HG03520 (cell line): ENCODE results near the gene LRP6.
"Not testable (repeated sequence)": the region's sequence is repeated elsewhere in the genome, so short reads cannot be mapped to it uniquely, and the experiment has no call there.

ENCODE experiments used
- ATAC-seq: cut with Tn5 transposase; IDR thresholded peaks from one replicate; pipeline ENCODE4 v1.9.1; 2021; ENCODE audit warnings: mild to moderate bottlenecking, moderate library complexity; ENCODE audit not compliant: unreplicated experiment

The LRP6 gene

DNA sequence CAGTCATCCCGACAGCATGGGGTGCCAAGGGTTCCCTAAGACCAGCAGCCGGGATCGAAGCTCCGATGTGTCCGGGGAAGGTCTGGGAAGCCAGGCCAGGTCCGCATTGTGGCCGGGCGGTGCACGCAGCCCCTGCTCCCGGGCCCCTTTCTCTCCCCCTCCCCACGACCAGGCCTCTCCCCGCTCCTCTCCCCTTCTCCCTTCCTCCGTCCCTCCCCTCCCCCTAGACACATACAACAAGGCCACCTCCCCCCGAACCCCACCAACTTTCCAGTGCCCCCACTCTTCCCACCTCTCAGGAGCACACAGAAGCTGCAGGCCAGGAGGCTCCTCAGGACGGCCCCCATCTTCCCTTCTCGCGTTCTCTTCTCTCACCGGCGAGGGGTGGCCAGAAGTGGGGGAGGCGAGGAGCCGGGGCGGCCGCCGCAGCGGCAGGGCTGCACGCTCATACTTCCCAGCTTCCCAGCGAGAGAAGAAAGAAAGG is 413 bp downstream of the LRP6 start:
- no peak for ATAC-seq

DNA sequence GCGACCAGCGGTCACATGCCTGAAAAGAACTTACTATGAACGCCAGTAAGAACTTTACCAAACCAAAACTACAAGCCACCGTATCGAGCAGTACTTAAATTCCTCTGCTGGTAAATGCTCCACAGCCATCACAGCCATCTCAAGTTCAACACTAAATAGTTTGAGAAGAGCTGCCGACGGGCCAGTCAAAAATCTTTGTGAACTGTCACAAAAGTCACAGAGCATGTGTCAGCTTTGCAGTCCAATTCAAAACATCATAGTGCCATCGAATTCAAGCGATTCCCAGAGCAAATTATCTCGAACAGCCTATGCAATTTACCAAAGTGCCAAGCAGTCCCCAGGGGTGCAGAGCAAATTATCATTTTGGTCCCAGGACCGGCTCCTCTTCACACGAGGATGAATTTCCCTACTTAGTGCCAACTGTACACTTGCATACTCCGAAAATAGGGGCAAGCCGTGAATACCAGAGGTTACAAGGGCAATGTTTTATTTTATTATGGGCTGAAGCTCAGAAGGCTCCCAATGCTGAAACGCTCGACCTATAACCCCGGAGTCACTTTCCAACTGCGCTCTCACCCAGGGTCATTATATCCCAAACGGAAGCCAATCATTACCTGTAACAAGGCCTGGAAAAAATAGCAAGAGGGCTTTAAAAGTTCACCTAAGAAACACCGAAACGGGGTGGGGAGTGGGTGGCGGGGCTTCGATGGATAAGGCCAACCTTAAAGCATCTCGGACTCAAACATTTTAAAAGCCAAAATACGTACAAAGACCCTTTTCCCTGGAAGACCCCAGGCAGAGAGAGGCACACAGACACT is 1.1 kb downstream of the LRP6 start:
- ATAC-seq = no peak

GRCh38 chr12:12265035-12265434 is 1.8 kb downstream of the LRP6 start:
- ATAC-seq = no peak

DNA sequence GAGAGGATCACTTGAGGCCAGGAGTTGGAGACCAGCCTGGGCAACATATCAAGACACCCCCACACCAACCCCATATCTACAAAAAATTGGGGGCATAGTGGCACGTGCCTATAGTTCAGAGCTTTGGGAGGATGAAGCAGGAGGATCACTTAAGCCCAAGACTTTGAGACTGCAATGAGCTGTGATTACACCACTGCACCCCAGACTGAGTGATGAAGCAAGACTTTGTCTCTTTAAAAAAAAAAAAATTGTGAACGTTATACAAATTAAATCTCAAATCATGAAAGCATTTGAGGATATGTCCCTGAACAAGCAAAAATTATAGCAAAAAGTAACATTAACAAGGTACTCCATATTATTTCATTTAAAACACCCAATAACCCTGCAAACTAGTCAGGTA is 2.9 kb downstream of the LRP6 start:
- no peak for ATAC-seq

DNA sequence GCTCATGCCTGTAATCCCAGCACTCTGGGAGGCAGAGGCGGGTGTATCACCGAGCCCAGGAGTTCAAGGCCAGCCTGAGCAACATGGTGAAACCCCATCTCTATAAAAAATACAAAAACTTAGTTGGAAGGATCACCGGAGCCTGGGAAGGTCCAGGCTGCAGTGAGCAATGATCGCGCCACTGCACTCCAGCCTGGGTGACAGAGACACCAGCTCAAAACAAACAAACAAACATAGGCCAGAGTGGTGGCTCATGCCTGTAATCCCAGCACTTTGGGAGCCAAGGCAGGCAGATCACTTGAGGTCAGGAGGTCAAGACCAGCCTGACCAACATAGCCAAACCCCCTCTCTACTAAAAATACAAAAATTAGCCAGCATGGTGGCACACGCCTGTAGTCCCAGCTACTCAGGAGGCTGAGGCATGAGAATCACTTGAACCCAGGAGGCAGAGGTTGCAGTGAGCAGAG is 10.5 kb downstream of the LRP6 start:
- not testable (repeated sequence) for ATAC-seq

DNA sequence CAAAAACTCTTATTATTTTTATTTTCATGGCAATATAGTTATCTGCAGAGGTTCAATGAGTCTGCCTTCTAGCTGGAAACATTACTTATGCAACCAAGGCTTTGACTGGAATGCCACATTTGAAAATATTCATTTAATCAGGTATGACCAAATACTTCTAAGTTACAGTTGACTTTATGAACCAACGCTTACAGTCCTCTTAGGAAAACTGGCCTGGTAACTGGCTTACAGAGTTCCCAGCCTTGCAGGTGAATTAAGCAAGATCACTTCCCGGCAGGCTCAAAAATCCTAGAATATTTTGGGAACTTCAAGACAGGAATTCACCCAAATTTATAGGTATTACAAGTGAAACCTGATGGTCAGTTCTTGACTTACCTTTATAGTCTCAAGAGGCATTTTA is 12.3 kb downstream of the LRP6 start:
- ATAC-seq = no peak

DNA sequence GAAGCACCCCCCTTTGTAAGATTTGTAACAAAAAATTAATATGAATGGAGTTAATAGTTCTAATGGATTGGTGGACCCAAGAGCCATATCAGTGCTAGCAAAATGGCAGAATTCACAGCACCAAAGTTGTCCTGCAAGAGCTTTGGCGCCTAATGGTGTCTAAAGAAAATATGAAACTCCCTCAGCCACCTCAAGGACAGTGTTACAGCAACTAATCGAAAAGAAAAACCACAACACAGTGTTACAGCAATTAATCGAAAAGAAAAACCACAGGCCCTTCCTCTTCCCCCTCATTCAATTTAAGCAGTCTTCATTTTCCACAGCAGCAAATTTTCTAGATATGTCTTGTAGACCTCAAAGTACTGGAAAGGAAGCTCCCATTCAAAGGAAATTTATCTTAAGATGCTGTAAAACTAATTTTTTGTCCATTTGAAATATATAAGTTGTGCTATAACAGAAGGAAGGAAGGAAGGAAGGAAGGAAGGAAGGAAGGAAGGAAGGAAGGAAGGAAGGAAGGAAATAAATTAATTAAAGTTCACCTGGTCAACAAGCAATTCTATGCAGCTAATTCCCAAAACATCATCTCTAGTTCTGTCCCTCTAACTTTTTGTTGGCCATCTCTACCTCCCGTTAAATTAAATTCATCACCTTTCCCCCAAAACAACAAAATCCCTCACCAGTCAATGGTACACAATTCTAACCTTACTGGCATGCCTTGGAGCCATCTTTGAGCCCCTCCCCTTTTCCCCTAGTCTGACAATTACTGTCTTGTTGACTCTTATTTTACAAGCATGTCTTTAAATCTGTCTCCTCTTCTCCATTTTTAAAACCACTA is 17.4 kb downstream of the LRP6 start:
- ATAC-seq = no peak

- ATAC-seq = no peak
These were observed 19.3 kb downstream of the LRP6 start for GRCh38 chr12:12247584-12247983.

DNA sequence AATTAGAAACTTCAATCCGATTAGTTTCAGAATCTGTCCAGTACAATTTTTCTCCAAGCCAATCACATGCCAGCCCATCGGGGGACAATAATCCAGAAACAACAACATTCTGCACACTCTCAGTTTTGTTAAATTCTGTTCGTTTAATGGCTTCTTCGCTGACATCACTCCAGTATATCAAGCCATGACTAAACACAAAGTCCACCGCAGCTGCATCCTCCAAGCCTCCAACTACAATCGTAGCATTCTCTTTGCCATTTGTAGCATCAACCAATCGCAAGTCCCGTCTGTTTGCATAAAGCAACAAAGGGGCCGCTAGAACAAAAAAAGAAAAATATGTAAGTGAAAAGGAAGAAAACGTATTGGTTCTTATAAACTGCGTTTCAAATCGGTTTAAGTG is 22.5 kb downstream of the LRP6 start:
- ATAC-seq = no peak

DNA sequence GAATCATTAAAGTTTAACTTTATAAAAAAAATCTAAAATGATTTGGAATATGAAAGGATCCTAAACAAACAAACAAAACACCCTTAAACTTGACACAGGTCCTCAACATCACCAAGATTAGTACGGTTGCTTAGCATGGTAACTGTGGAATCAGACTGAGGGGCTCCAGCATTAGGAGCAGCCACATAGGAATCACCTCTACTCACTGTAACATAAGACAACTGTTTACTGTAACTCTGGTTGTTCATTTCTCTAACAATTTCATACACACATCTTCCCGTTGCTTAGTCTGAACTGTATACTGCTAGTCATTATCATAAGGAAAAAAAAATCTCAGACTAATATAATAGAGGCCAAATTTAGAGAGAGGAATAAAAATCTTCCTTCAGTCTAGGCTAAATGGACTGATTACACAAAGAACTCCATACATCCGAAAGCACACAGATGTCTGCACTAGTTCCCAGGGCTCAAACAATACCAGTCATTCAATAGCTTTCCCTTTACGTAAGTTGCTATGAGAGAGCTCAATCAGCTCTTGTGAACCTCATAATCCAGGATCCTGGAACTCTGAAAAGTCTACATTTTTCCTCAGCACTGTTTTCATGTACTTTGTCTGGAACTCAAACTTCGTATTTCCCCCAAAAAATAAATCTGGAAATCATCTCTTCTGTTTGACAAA is 26.0 kb downstream of the LRP6 start:
- ATAC-seq = no peak

DNA sequence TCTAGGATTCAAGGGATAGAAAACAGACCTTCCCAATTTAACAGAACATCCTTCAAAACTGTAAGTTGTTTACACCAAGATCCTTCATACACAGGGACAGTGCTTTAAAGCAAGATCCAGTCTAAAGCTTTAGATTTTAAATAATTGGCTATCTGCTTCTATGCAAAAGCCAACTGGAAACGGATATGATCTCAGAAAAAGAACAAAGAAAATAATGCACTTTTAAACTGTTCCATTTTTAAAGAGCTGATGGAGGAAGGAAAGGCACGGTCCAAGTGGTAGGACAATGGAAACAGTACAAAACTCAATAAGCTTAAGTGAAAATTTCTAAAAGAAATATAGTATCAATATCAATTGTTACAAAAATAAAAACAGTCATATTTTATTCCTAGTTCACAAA is 27.7 kb downstream of the LRP6 start:
- no peak for ATAC-seq

- no peak for ATAC-seq
These were observed 28.2 kb downstream of the LRP6 start for GRCh38 chr12:12238605-12239004.

- ATAC-seq = no peak
These were observed 29.9 kb downstream of the LRP6 start for GRCh38 chr12:12236896-12237295.

DNA sequence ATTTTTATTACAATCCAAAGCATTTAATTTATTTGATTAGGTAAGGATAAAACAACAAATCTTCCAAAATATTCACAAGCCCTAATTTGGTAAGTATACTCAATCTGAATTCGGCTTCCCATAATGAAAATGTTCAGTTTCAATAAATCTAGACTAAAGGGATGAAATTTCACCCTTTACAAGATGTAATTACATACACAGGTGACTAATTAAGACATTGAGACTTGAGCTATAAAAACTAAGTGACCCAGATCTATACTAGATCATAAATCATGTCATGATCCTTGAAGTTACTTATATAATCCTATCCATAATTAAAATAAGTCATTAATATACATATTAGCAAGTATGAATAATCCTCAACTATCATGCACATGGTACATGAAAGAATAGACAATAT is 36.6 kb downstream of the LRP6 start:
- ATAC-seq = no peak

DNA sequence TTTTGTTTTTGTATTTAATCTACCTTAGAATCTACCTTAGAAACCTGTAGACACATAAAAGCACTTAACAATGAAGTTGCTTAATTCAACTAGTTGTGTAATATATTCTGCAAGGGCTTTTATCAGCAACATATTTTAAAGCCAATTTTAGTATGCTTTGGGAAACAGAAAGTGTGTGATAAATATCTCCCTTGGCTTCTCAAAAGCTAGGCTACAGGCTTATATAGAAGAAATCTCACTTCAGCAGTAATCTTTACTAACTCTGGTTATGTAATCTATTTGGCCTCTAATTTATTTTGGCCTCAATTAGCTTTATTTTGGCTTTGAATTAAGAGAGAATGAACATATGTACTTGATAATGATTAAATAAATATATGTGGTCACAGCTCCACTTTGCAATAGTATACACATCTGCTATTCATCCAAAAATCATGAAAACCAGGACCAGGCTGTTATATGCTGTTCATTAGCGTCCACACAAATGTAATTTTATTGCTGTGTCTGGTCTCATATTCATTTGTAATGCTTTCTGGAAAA is 37.2 kb downstream of the LRP6 start:
- ATAC-seq = no peak

DNA sequence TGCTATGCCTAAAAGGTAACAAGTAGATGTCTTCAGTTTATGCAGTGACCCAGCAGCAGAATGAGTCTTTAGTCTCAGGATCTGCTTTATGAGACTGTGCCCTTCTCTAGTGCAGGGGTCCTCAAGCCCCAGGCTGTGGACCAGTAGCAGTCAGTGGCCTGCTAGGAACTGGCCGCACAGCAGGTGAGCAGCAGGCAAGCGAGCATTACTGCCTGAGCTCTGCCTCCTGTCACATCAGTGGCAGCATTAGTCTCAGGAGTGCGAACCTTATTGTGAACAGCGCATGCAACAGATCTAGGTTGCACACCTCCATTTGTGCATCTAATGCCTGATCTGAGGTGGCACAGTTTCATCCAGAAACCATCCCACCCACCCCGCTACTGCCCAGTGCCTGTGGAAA is 38.4 kb downstream of the LRP6 start:
- no peak for ATAC-seq

- ATAC-seq = no peak
These were observed 40.7 kb downstream of the LRP6 start for GRCh38 chr12:12226187-12226586.

DNA sequence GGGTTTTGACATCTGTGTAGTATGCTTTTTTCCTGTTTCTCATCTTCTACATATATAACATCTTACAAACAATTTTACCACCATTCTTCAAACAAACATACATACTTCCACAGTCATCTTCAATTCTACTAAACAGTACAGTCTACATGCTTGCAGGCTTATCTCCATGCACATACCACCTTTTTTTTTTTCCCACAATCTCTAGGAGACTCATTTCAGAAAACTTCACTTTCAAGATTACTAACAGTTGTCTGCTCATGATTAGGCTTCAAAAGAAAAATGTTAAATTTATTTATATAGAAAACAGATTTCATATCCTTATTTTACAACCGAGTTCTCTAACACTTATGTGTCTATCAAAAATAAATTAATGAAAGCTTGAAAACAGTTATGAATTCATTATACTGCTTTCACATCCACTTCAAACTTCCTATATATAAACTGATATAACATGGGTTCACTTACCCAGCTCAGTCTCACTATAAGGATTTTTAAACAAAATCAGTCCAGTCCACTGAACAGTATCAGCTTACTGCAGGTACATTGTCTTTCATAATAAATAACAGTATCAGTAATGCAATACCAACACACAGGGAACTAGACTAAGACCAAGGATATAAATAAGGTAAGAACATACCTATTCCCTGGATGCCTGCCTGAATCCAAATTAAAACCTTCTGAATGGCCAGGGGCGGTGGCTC is 42.5 kb downstream of the LRP6 start:
- no peak for ATAC-seq

DNA sequence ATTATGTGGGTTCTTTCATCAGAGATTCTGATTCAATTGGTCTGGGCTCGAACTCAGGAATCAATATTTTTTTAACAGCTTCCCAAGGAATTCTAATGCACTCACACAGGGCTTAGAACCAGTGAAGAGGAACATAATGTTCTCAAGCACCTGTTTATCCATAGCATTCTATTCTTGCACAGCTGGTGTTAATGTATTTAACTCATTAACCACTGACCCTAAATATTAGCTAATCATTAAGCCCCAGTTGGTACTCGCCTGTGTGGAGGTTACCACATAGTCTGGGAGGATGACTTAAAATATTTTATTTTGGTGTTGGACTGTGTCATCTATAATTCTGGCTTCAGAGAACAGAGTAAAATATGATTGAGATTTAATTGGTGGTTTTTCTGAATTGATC is 45.3 kb downstream of the LRP6 start:
- no peak for ATAC-seq

GRCh38 chr12:12219664-12220063 is 47.2 kb downstream of the LRP6 start:
- no peak for ATAC-seq

GRCh38 chr12:12217018-12217359 is 49.9 kb downstream of the LRP6 start:
- ATAC-seq = no peak
